Prostate gland (tissue), 2 donors: ENCODE data around the gene TNFRSF25. TPM values are rescaled to one million over a fixed set of nuclear protein-coding genes. Genes with fewer than 3 reads are reported as not detected.

Experiments used
- DNase-seq: peaks from one replicate; pipeline ENCODE4 v3.0.0-alpha.2; 2019; ENCODE audit warnings: low spot score
- H3K27ac ChIP-seq, 2 donors: fragments of 200-600 bp; sonication (generic); 2 replicates each; pipeline ENCODE4 v1.5.1; 2017 to 2019
- H3K27me3 ChIP-seq: fragments of 200-600 bp; sonication (generic); replicated peaks from 2 replicates; pipeline ENCODE4 v1.5.1; 2019; ENCODE audit not compliant: insufficient read depth
- H3K36me3 ChIP-seq, 2 donors: fragments of 200-600 bp; sonication (generic); 1 replicate in 1 of 2; 2 replicates in 1 of 2; pipeline versions ENCODE4 v1.5.1 to v1.8.1; 2017 to 2019
- H3K4me1 ChIP-seq: fragments of 200-600 bp; sonication (generic); replicated peaks from 2 replicates; pipeline ENCODE4 v1.5.1; 2019
- H3K4me3 ChIP-seq, 2 donors: fragments of 200-600 bp; sonication (generic); 2 replicates each; pipeline ENCODE4 v1.5.1; 2017 to 2019
- H3K9me3 ChIP-seq: fragments of 200-600 bp; sonication (generic); 2 replicates; pipeline ENCODE4 v1.5.1; 2017
- CTCF ChIP-seq, 4 experiments: fragments of 200-600 bp in 2 of 4; fragments of 450-650 bp in 2 of 4; sonication (generic) in 2 of 4; IDR thresholded peaks; 1 replicate in 3 of 4; 2 replicates in 1 of 4; pipeline ENCODE4 v1.5.1; 2016 to 2019; ENCODE audit warnings: antibody characterized with exemption in 4 of 4, mild to moderate bottlenecking in 2 of 4, moderate library complexity in 2 of 4
- POLR2A ChIP-seq: fragments of 450-650 bp; IDR thresholded peaks from one replicate; pipeline ENCODE4 v1.6.1; 2016; ENCODE audit warnings: antibody characterized with exemption, mild to moderate bottlenecking
- POLR2AphosphoS5 ChIP-seq: sonication (generic); formaldehyde crosslinking; IDR thresholded peaks from one replicate; pipeline ENCODE4 v1.6.1; 2017; ENCODE audit warnings: antibody characterized with exemption
- WGBS: methylation state at CpG from one replicate; pipeline ENCODE4 v1.1.5; 2018; 5-methylcytosine and 5-hydroxymethylcytosine counted together
- intact Hi-C: fragments of 100-400 bp; cut with DNase I; formaldehyde crosslinking; loops from one replicate; pipeline ENCODE4 v1.14.2; 2022
- total RNA-seq, 2 donors: library from RNA; depleted of rRNA; stranded (reverse); fragments of >200 nt; gene quantifications; one replicate each; pipeline ENCODE4 v1.1.0, GENCODE V29; 2016

The TNFRSF25 gene
- total RNA-seq, 2 donors from 2014 or later = 15.2 to 22.7 TPM

GRCh38 chr1:6488602-6489382 lies 22.8 kb upstream of the TNFRSF25 start:
- 60% methylated on average over 13 of the region's 13 CpGs for WGBS
- peaks cover 6% of the 10 kb centered on the region for H3K4me1 ChIP-seq
- TF ChIP-seq POLR2AphosphoS5 (no peak), CTCF (IDR thresholded peaks at IDR 0.05) (no peak), POLR2A (no peak)
- no peak overlapping the region for H3K4me3 ChIP-seq
- no peaks in the 10 kb centered on the region for H3K27me3 ChIP-seq
- intact Hi-C loops = loop anchor here (2.0 kb wide), 2 partner anchors 66 to 158 kb away; partner anchors contain the start of genes NOL9 and TAS1R1
- DNase-seq = peak; percentile 47
- H3K9me3 ChIP-seq = no peaks in the 10 kb centered on the region
- no peak overlapping the region for H3K27ac ChIP-seq
- H3K36me3 ChIP-seq = no peaks in the 10 kb centered on the region

DNA sequence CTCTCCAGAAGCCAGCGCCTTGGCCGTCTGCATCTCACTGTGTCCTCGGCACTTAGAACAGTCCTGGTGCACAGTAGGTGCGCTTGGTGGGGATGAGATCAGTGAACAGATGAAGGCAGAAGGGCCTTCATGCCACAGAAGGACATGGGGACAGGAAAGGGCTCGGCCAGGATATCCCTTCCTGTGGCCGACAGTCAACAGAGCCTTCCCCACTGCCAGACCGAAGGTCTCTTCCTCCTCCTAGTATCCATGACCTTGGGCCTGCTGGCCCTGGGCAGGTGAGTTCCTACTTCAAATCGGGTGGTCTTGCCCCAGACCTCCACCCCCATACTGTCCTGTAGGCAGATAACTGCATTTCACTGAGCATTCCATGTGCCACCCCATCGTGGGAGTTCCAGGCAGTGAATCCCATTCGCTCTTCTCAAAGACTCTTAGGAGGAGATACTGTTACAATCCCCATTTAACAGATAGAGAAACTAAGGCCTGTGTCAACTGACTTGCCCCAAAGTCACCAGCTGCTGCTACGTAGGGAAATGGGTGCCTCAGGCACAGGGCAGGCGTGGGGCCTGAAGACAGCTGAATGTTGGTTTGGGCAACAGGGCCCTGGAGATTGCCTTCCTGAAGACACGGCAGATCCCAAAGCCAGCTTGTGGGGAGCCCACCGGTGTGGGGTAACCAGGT lies 22.0 kb upstream of the TNFRSF25 start:
- H3K4me1 ChIP-seq = peaks cover 6% of the 10 kb centered on the region
- 88% methylated on average over 14 of the region's 14 CpGs for whole genome bisulfite sequencing
- intact Hi-C loops = loop anchor here (2.0 kb wide), 2 partner anchors 67 to 159 kb away; partner anchors contain the start of genes NOL9 and TAS1R1

GRCh38 chr1:6486433-6487011 lies 20.5 kb upstream of the TNFRSF25 start:
- Histone ChIP-seq H3K27me3 (no peaks in the 10 kb centered on the region), H3K4me1 (peaks cover 6% of the 10 kb centered on the region), H3K27ac (no peak overlapping the region), H3K36me3 (no peaks in the 10 kb centered on the region), H3K9me3 (no peaks in the 10 kb centered on the region), H3K4me3 (no peak overlapping the region)
- intact Hi-C loops = no loop called here
- TF ChIP-seq POLR2A = no peak
- peak; percentile 75 to 92 (median 78) for TF ChIP-seq CTCF (IDR thresholded peaks at IDR 0.05)
- peak; percentile 53 for TF ChIP-seq POLR2AphosphoS5
- 6% methylated on average over 5 of the region's 15 CpGs for WGBS
- peak; percentile 84 for DNase-seq

More for the DNA sequence above, 22.0 kb upstream of the TNFRSF25 start:
- H3K27ac ChIP-seq = no peak overlapping the region
- no peaks in the 10 kb centered on the region for H3K9me3 ChIP-seq
- H3K27me3 ChIP-seq = no peaks in the 10 kb centered on the region
- H3K4me3 ChIP-seq = no peak overlapping the region
- no peak for TF ChIP-seq POLR2AphosphoS5
- no peak for TF ChIP-seq POLR2A
- TF ChIP-seq CTCF (IDR thresholded peaks at IDR 0.05) = no peak
- no peaks in the 10 kb centered on the region for H3K36me3 ChIP-seq
- DNase-seq = no peak

- Histone ChIP-seq H3K9me3 (no peaks in the 10 kb centered on the region), H3K4me1 (peaks cover 6% of the 10 kb centered on the region), H3K27ac (no peak overlapping the region), H3K36me3 (no peaks in the 10 kb centered on the region), H3K4me3 (peak overlapping the region; percentile 28 to 38), H3K27me3 (no peaks in the 10 kb centered on the region)
- intact Hi-C loops = no loop called here
- DNase-seq = no peak
- WGBS = 6% methylated on average over 34 of the region's 80 CpGs
- TF ChIP-seq CTCF (IDR thresholded peaks at IDR 0.05) (no peak), POLR2A (no peak), POLR2AphosphoS5 (no peak)
Measured at GRCh38 chr1:6485168-6486101, 19.5 kb upstream of the TNFRSF25 start.
